Vagina (tissue), 2 donors: Measurements from ENCODE around the gene ZNF839. TPM values are rescaled to one million over a fixed set of nuclear protein-coding genes. Genes with fewer than 3 reads are reported as not detected.
"Not testable (repeated sequence)": the region's sequence is repeated elsewhere in the genome, so short reads cannot be mapped to it uniquely, and the experiment has no call there.

ENCODE experiments used
- DNase-seq, 2 donors: peaks; one replicate each; pipeline ENCODE4 v3.0.0-alpha.2; 2017; ENCODE audit errors: extremely low spot score in 2 of 2
- H3K27ac ChIP-seq: fragments of 200-600 bp; sonication (generic); one replicate; pipeline ENCODE4 v1.5.1; 2019
- H3K27me3 ChIP-seq: fragments of 200-600 bp; sonication (generic); one replicate; pipeline ENCODE4 v1.5.1; 2019
- H3K36me3 ChIP-seq, 2 donors: fragments of 200-600 bp; sonication (generic); one replicate each; pipeline ENCODE4 v1.5.1; 2017 to 2019
- H3K4me1 ChIP-seq: fragments of 200-600 bp; sonication (generic); one replicate; pipeline ENCODE4 v1.5.1; 2019
- H3K4me3 ChIP-seq, 2 donors: fragments of 200-600 bp; sonication (generic); 1 replicate in 1 of 2; 2 replicates in 1 of 2; pipeline ENCODE4 v1.5.1; 2016 to 2019
- H3K9me3 ChIP-seq: fragments of 200-600 bp; sonication (generic); one replicate; pipeline ENCODE4 v1.5.1; 2019
- CTCF ChIP-seq, 3 experiments: fragments of 450-650 bp in 2 of 3; fragments of 200-600 bp in 1 of 3; sonication (generic) in 1 of 3; IDR thresholded peaks; one replicate each; pipeline ENCODE4 v1.5.1; 2017 to 2019; ENCODE audit warnings: antibody characterized with exemption in 3 of 3, mild to moderate bottlenecking in 2 of 3, moderate library complexity in 2 of 3
- POLR2A ChIP-seq, 2 donors: fragments of 450-650 bp; IDR thresholded peaks; one replicate each; pipeline ENCODE4 v1.6.1; 2017; ENCODE audit warnings: antibody characterized with exemption in 2 of 2, mild to moderate bottlenecking in 2 of 2, moderate library complexity in 2 of 2
- POLR2AphosphoS5 ChIP-seq, 2 donors: sonication (generic); formaldehyde crosslinking; IDR thresholded peaks; one replicate each; pipeline ENCODE4 v1.9.0; 2017; ENCODE audit warnings: antibody characterized with exemption in 2 of 2, mild to moderate bottlenecking in 2 of 2, low read depth in 1 of 2; ENCODE audit not compliant: insufficient read depth in 1 of 2
- intact Hi-C: fragments of 100-400 bp; cut with DNase I; formaldehyde crosslinking; loops from one replicate; pipeline ENCODE4 v1.15.1; 2023
- total RNA-seq: library from RNA; depleted of rRNA; stranded (reverse); fragments of >200 nt; gene quantifications from one replicate; pipeline ENCODE4 v1.2.3, GENCODE V29; 2016

ZNF839 gene
- total RNA-seq, 1 donor from 2014 or later, result 4.4 TPM

GRCh38 chr14:102321456-102322422 lies 2.2 kb downstream of the ZNF839 start:
- H3K9me3 ChIP-seq, result no peaks in the 10 kb centered on the region
- no peak overlapping the region for H3K27ac ChIP-seq
- intact Hi-C loops, result no loop called here
- DNase-seq, result no peak
- H3K27me3 ChIP-seq, result no peaks in the 10 kb centered on the region
- H3K4me3 ChIP-seq, result no peak overlapping the region
- TF ChIP-seq POLR2A (IDR thresholded peaks at IDR 0.05) (no peak), CTCF (IDR thresholded peaks at IDR 0.05) (no peak), POLR2AphosphoS5 (IDR thresholded peaks at IDR 0.05; ENCODE audit: insufficient read depth in 1 of 2, low read depth in 1 of 2) (no peak)
- H3K4me1 ChIP-seq, result peaks cover 34% of the 10 kb centered on the region
- H3K36me3 ChIP-seq, result no peaks in the 10 kb centered on the region

- H3K4me1 ChIP-seq, result peaks cover 28% of the 10 kb centered on the region
- DNase-seq, result no peak
- H3K4me3 ChIP-seq, result no peak overlapping the region
- no peaks in the 10 kb centered on the region for H3K27me3 ChIP-seq
- H3K27ac ChIP-seq, result peak overlapping the region; percentile 9
- no peaks in the 10 kb centered on the region for H3K36me3 ChIP-seq
- no peaks in the 10 kb centered on the region for H3K9me3 ChIP-seq
- intact Hi-C loops, result no loop called here
- TF ChIP-seq POLR2A (IDR thresholded peaks at IDR 0.05) (no peak), POLR2AphosphoS5 (IDR thresholded peaks at IDR 0.05; ENCODE audit: insufficient read depth in 1 of 2, low read depth in 1 of 2) (peak in 1 of 2 donors; percentile 49), CTCF (IDR thresholded peaks at IDR 0.05) (no peak)
These were observed 3.6 kb downstream of the ZNF839 start for GRCh38 chr14:102323102-102323501.

- TF ChIP-seq POLR2AphosphoS5 (IDR thresholded peaks at IDR 0.05; ENCODE audit: insufficient read depth in 1 of 2, low read depth in 1 of 2) (no peak), POLR2A (IDR thresholded peaks at IDR 0.05) (no peak), CTCF (IDR thresholded peaks at IDR 0.05) (no peak)
- DNase-seq, result no peak
These were observed 6.3 kb downstream of the ZNF839 start for GRCh38 chr14:102325791-102326345.

GRCh38 chr14:102326583-102326982 lies 7.0 kb downstream of the ZNF839 start:
- no peaks in the 10 kb centered on the region for H3K27me3 ChIP-seq
- DNase-seq, result no peak
- no peaks in the 10 kb centered on the region for H3K9me3 ChIP-seq
- H3K27ac ChIP-seq, result no peak overlapping the region
- intact Hi-C loops, result no loop called here
- no peak overlapping the region for H3K4me3 ChIP-seq
- TF ChIP-seq POLR2A (IDR thresholded peaks at IDR 0.05), result no peak
- no peaks in the 10 kb centered on the region for H3K36me3 ChIP-seq
- H3K4me1 ChIP-seq, result peaks cover 6% of the 10 kb centered on the region

More at GRCh38 chr14:102325791-102326345, 6.3 kb downstream of the ZNF839 start:
- Histone ChIP-seq H3K27ac (no peak overlapping the region), H3K36me3 (no peaks in the 10 kb centered on the region), H3K4me3 (no peak overlapping the region), H3K27me3 (no peaks in the 10 kb centered on the region), H3K4me1 (peaks cover 11% of the 10 kb centered on the region), H3K9me3 (no peaks in the 10 kb centered on the region)
- intact Hi-C loops, result no loop called here

GRCh38 chr14:102329381-102329780 lies 9.8 kb downstream of the ZNF839 start:
- DNase-seq, H3K9me3 ChIP-seq, H3K27ac ChIP-seq, intact Hi-C loops, H3K4me3 ChIP-seq, H3K4me1 ChIP-seq, H3K27me3 ChIP-seq, H3K36me3 ChIP-seq: not testable (repeated sequence)

GRCh38 chr14:102330806-102331205 lies 11.3 kb downstream of the ZNF839 start:
- Histone ChIP-seq H3K27ac (no peak overlapping the region), H3K4me1 (no peaks in the 10 kb centered on the region), H3K27me3 (no peaks in the 10 kb centered on the region), H3K9me3 (no peaks in the 10 kb centered on the region), H3K36me3 (no peaks in the 10 kb centered on the region), H3K4me3 (no peak overlapping the region)
- intact Hi-C loops, result no loop called here
- TF ChIP-seq POLR2A (IDR thresholded peaks at IDR 0.05) (no peak), CTCF (IDR thresholded peaks at IDR 0.05) (no peak), POLR2AphosphoS5 (IDR thresholded peaks at IDR 0.05; ENCODE audit: insufficient read depth in 1 of 2, low read depth in 1 of 2) (no peak)
- DNase-seq, result no peak
